Measurements from ENCODE around the gene RINL.

DNA sequence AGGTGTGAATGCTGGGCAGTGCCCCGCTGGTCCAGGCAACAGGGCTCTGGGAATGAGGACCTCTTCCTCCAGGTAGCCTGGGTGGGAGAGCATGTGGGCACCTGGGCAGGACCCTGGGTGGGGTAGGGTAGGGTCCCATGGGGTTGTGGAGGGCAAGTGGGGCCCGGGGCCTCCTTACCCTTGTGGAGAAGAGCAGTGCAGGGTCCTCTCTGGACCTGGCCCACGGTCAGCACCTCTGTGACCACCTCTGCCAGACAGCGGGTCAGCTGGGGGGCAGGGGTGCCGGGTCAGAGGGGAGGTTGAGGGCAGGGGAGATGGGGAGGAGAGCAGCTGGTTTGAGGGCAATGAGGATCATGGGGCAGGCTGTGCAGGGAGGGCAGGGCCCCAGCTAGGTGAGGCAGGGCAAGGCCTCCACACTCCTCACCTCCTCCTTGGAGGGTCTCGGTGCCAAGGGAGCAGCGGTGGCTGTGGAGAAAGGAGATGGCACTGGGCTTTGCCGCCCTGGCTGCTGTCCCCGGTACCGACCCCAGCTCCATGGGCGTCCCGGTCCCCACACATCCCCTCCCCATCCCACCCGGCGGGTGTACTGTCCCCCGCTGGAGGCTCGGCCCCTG, 33.4 kb upstream of the RINL start:
- TF ChIP-seq POLR2A (IDR thresholded peaks at IDR 0.05): no peak
- TF ChIP-seq, protein P1, sequence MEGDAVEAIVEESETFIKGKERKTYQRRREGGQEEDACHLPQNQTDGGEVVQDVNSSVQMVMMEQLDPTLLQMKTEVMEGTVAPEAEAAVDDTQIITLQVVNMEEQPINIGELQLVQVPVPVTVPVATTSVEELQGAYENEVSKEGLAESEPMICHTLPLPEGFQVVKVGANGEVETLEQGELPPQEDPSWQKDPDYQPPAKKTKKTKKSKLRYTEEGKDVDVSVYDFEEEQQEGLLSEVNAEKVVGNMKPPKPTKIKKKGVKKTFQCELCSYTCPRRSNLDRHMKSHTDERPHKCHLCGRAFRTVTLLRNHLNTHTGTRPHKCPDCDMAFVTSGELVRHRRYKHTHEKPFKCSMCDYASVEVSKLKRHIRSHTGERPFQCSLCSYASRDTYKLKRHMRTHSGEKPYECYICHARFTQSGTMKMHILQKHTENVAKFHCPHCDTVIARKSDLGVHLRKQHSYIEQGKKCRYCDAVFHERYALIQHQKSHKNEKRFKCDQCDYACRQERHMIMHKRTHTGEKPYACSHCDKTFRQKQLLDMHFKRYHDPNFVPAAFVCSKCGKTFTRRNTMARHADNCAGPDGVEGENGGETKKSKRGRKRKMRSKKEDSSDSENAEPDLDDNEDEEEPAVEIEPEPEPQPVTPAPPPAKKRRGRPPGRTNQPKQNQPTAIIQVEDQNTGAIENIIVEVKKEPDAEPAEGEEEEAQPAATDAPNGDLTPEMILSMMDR (IDR thresholded peaks at IDR 0.05): no peak

Measured in testis (tissue), 2 donors.